Natural killer cell (primary cell): ENCODE results near the gene MUCL3. TPM values are rescaled to one million over a fixed set of nuclear protein-coding genes. Genes with fewer than 3 reads are reported as not detected.

Source experiments
- ATAC-seq, 3 donors: fragments of 150-1000 bp in 2 of 3; fragments of 200-7000 bp in 1 of 3; cut with Tn5 transposase; 1 replicate in 1 of 3; 2 replicates in 2 of 3; pipeline ENCODE4 v1.10.0; 2021; ENCODE audit warnings: mild to moderate bottlenecking in 2 of 3, moderate library complexity in 2 of 3
- DNase-seq, 2 donors: peaks; one replicate each; pipeline versions ENCODE4 v3.0.0 to v3.0.0-alpha.2; 2013 to 2021; ENCODE audit warnings: mixed read lengths in 1 of 2
- H3K27ac ChIP-seq: one replicate; pipeline ENCODE4 v1.5.1; 2013; ENCODE audit warnings: mild to moderate bottlenecking, low read length
- H3K27me3 ChIP-seq: one replicate; pipeline ENCODE4 v1.6.1; 2013; ENCODE audit warnings: low read length; ENCODE audit not compliant: control insufficient read depth, insufficient read depth
- H3K36me3 ChIP-seq: one replicate; pipeline ENCODE4 v1.6.1; 2013; ENCODE audit warnings: low read length; ENCODE audit not compliant: control insufficient read depth, insufficient read depth
- H3K4me1 ChIP-seq: one replicate; pipeline ENCODE4 v1.6.1; 2013; ENCODE audit warnings: low read length; ENCODE audit not compliant: control insufficient read depth, insufficient read depth
- H3K4me3 ChIP-seq: one replicate; pipeline ENCODE4 v1.5.1; 2013; ENCODE audit warnings: low read length
- H3K9me3 ChIP-seq: one replicate; pipeline ENCODE4 v1.6.1; 2013; ENCODE audit warnings: low read length; ENCODE audit not compliant: control insufficient read depth, insufficient read depth
- H3K27ac Mint-ChIP-seq, 2 donors: one replicate each; pipeline ENCODE4 v1.8.0; 2022; ENCODE audit warnings: mild to moderate bottlenecking in 2 of 2, mixed read lengths in 2 of 2, moderate library complexity in 1 of 2
- H3K27me3 Mint-ChIP-seq, 2 donors: one replicate each; pipeline ENCODE4 v1.8.0; 2022; ENCODE audit warnings: low read depth in 2 of 2, mixed read lengths in 2 of 2
- H3K36me3 Mint-ChIP-seq: one replicate; pipeline ENCODE4 v1.8.0; 2022; ENCODE audit warnings: mixed read lengths
- H3K4me1 Mint-ChIP-seq, 2 donors: one replicate each; pipeline ENCODE4 v1.8.0; 2022; ENCODE audit warnings: mixed read lengths in 2 of 2
- H3K4me3 Mint-ChIP-seq: one replicate; pipeline ENCODE4 v1.8.0; 2022; ENCODE audit warnings: mild to moderate bottlenecking, moderate library complexity, mixed read lengths
- H3K9me3 Mint-ChIP-seq, 2 donors: one replicate each; pipeline ENCODE4 v1.8.0; 2022; ENCODE audit warnings: mixed read lengths in 2 of 2
- CTCF ChIP-seq: fragments of 200-600 bp; IDR thresholded peaks from one replicate; pipeline ENCODE4 v1.8.0; 2022; ENCODE audit warnings: antibody characterized with exemption
- WGBS: methylation state at CpG from one replicate; pipeline ENCODE4 v1.1.7; 2013; ENCODE audit warnings: missing lambda C conversion rate; ENCODE audit not compliant: insufficient coverage; 5-methylcytosine and 5-hydroxymethylcytosine counted together
- intact Hi-C: fragments of 100-400 bp; cut with micrococcal nuclease; formaldehyde crosslinking; loops from one replicate; pipeline ENCODE4 v1.14.2; 2022
- total RNA-seq, 4 donors: library from RNA; stranded (reverse); fragments of 120-200 nt in 1 of 4; gene quantifications; one replicate each; pipeline versions ENCODE4 v1.2.3 to v1.2.4, GENCODE V29; 2013 to 2022

MUCL3 gene
- total RNA-seq, 3 donors from 2014 or later (not counting 1 experiment from before 2014, with no cell fraction given), result not detected

- no peaks in the 10 kb centered on the region for H3K9me3 Mint-ChIP-seq
- DNase-seq (no peak), ATAC-seq (no peak)
- WGBS, result 34% methylated on average over 13 of the region's 13 CpGs
- peaks cover 30 to 60% of the 10 kb centered on the region in 2 donors for H3K27me3 Mint-ChIP-seq
- Histone ChIP-seq H3K27ac (no peak overlapping the region), H3K36me3 (no peaks in the 10 kb centered on the region), H3K4me1 (no peaks in the 10 kb centered on the region), H3K4me3 (no peak overlapping the region), H3K9me3 (no peaks in the 10 kb centered on the region), H3K27me3 (no peaks in the 10 kb centered on the region)
- no peak overlapping the region for H3K4me3 Mint-ChIP-seq
- no peak overlapping the region for H3K27ac Mint-ChIP-seq
- intact Hi-C loops, result no loop called here
- TF ChIP-seq CTCF, result no peak
- no peaks in the 10 kb centered on the region for H3K36me3 Mint-ChIP-seq
- H3K4me1 Mint-ChIP-seq, result no peaks in the 10 kb centered on the region
These were observed 41.4 kb downstream of the MUCL3 start for GRCh38 chr6:30981942-30982772.

DNA sequence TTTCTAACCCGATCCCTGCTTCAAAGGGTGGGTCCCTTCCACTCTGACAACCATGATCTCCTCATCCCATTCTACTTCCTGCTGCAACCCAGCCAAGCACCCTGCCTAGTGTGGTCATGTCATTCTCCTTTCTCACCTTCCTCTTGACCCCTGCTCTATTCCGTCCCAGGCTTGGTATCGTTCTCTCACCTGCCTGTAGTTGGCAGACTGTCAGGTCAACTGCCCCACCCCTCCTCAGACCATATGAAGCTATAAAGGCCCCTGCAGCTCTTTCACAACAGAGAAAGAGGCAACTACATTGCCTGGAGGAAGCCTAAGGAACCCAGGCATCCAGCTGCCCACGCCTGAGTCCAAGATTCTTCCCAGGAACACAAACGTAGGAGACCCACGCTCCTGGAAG lies 42.7 kb downstream of the MUCL3 start, which contains the start of gene MUC21:
MUC21 (plus strand) TSS at position 280 of the 400 bp plus-strand sequence. CDS start 241 bp downstream, outside the sequence.
- Mint-ChIP-seq H3K36me3 (no peaks in the 10 kb centered on the region), H3K27ac (no peak within 1 kb of the TSS), H3K4me3 (no peak within 1 kb of the TSS), H3K27me3 (peaks cover 25 to 47% of the 10 kb centered on the region in 2 donors), H3K9me3 (no peaks in the 10 kb centered on the region), H3K4me1 (no peaks in the 10 kb centered on the region)
- TF ChIP-seq CTCF, result no peak
- H3K4me1 ChIP-seq, result no peaks in the 10 kb centered on the region
- no peaks in the 10 kb centered on the region for H3K27me3 ChIP-seq
- no peaks in the 10 kb centered on the region for H3K9me3 ChIP-seq
- H3K4me3 ChIP-seq, result no peak within 1 kb of the TSS
- H3K27ac ChIP-seq, result no peak within 1 kb of the TSS
- no peak for ATAC-seq
- WGBS, result 88% methylated on average over 6 of the region's 6 CpGs
- H3K36me3 ChIP-seq, result no peaks in the 10 kb centered on the region
- intact Hi-C loops, result no loop called here
- DNase-seq, result no peak

DNA sequence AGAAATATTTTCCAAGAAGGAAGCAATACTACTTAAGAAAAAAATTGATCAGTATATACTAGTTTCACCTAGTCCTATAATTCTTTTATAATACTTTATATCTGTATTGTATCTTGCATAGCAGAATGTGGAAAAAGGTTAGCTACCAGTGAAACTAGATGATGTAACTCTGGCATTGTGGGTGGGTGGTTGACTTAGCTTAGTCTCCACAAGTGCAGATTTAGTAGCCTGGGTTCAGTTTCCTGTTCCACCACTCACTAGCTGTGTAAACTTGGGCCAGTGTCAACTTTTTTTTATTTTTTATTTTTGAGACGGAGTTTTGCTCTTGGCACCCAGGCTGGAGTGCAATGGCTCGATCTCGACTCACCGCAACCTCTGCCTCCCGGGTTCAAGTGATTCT lies 44.7 kb downstream of the MUCL3 start:
- Histone ChIP-seq H3K4me1 (no peaks in the 10 kb centered on the region), H3K27me3 (no peaks in the 10 kb centered on the region), H3K9me3 (no peaks in the 10 kb centered on the region), H3K36me3 (no peaks in the 10 kb centered on the region), H3K27ac (no peak overlapping the region), H3K4me3 (no peak overlapping the region)
- Mint-ChIP-seq H3K36me3 (no peaks in the 10 kb centered on the region), H3K9me3 (no peaks in the 10 kb centered on the region), H3K27me3 (peaks cover 22 to 38% of the 10 kb centered on the region in 2 donors), H3K4me1 (peaks cover 0 to 6% of the 10 kb centered on the region in 2 donors), H3K27ac (no peak overlapping the region), H3K4me3 (no peak overlapping the region)
- WGBS, result 86% methylated on average over 5 of the region's 5 CpGs
- DNase-seq, result no peak
- intact Hi-C loops, result no loop called here
- ATAC-seq, result no peak
- no peak for TF ChIP-seq CTCF
